ENCODE results near the gene PPP1R37. TPM values are rescaled to one million over a fixed set of nuclear protein-coding genes. Genes with fewer than 3 reads are reported as not detected.

PPP1R37 gene
- total and polyA plus RNA-seq, 2 donors (not counting 1 experiment from before 2014, with no cell fraction given) = 20.7 to 28.1 TPM

DNA sequence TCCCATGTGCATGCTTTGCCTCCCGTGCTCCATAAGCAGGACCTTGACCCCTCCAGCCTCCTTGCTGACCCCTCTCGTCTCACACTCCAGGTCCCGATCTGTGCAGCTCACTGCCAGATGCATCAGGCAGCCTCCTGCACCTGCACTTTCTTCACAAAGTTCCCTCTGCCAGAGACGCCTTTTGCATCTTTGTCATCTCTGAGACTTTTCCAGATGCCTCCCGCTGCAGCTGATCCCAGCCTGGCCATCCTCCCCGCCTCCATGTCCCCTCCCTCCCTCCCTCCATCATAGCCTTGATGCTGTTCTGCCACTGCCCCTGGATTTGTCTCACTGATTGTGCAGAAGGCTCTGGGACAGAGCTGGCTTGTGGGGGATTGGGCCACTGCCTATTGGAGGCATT is 29.9 kb downstream of the PPP1R37 start:
- no peak for ATAC-seq (ENCODE audit: low read depth)
- no peak overlapping the region for H3K27ac Mint-ChIP-seq
- CTCF ChIA-PET = no interaction called here
- Histone ChIP-seq H3K9ac (ENCODE audit: low read length) (no peak overlapping the region), H3K9me3 (ENCODE audit: control extremely low read depth in 1 of 3, control insufficient read depth in 2 of 3, insufficient read depth in 1 of 3, low read length in 2 of 3) (no peaks in the 10 kb centered on the region), H2AFZ (ENCODE audit: insufficient read depth, low read depth, low read length, poor library complexity, severe bottlenecking) (no peak overlapping the region), H3K4me1 (ENCODE audit: control insufficient read depth in 2 of 2, insufficient read depth in 2 of 2, low read length in 2 of 2) (peaks cover 34 to 54% of the 10 kb centered on the region in 2 donors), H4K20me1 (ENCODE audit: control insufficient read depth, insufficient read depth, low read length, poor library complexity, severe bottlenecking) (peaks cover 91% of the 10 kb centered on the region), H3K4me3 (ENCODE audit: control extremely low read depth in 1 of 5, extremely low read depth in 1 of 5, insufficient read depth in 1 of 5, low read depth in 2 of 5, low read length in 4 of 5) (no peak overlapping the region), H3K36me3 (replicated peaks in 1 of 2; ENCODE audit: control extremely low read depth in 1 of 2, control insufficient read depth in 1 of 2, extremely low read depth in 1 of 2, insufficient read depth in 2 of 2, low read length in 1 of 2) (no peaks in the 10 kb centered on the region), H3K4me2 (replicated peaks; ENCODE audit: low read depth, low read length, poor library complexity, severe bottlenecking) (no peak overlapping the region), H3K27me3 (replicated peaks in 1 of 4; ENCODE audit: control extremely low read depth in 1 of 4, control insufficient read depth in 3 of 4, insufficient read depth in 4 of 4, low read length in 3 of 4) (no peaks in the 10 kb centered on the region), H3K79me2 (ENCODE audit: control insufficient read depth, insufficient read depth, low read length) (peaks cover 94% of the 10 kb centered on the region), H3K27ac (ENCODE audit: low read length in 2 of 2) (no peak overlapping the region)
- DNase-seq = no peak
- POLR2A ChIA-PET = no interaction called here
- 86% methylated on average over 4 of the region's 6 CpGs for WGBS (ENCODE audit: insufficient coverage)
- peaks cover 70% of the 10 kb centered on the region for H3K4me1 Mint-ChIP-seq
- intact Hi-C loops (cut with micrococcal nuclease) = no loop called here
- no peaks in the 10 kb centered on the region for H3K9me3 Mint-ChIP-seq (ENCODE audit: insufficient read depth)
- H3K4me3 Mint-ChIP-seq = no peak overlapping the region
- no peak for TF ChIP-seq EZH2 (IDR thresholded peaks at IDR 0.05; ENCODE audit: borderline replicate concordance, insufficient read depth, low read depth, low read length, poor library complexity, severe bottlenecking)
- TF ChIP-seq, protein P1, sequence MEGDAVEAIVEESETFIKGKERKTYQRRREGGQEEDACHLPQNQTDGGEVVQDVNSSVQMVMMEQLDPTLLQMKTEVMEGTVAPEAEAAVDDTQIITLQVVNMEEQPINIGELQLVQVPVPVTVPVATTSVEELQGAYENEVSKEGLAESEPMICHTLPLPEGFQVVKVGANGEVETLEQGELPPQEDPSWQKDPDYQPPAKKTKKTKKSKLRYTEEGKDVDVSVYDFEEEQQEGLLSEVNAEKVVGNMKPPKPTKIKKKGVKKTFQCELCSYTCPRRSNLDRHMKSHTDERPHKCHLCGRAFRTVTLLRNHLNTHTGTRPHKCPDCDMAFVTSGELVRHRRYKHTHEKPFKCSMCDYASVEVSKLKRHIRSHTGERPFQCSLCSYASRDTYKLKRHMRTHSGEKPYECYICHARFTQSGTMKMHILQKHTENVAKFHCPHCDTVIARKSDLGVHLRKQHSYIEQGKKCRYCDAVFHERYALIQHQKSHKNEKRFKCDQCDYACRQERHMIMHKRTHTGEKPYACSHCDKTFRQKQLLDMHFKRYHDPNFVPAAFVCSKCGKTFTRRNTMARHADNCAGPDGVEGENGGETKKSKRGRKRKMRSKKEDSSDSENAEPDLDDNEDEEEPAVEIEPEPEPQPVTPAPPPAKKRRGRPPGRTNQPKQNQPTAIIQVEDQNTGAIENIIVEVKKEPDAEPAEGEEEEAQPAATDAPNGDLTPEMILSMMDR (IDR thresholded peaks at IDR 0.05) = no peak
- no peaks in the 10 kb centered on the region for H3K27me3 Mint-ChIP-seq

GRCh38 chr19:45123440-45123850 is 30.5 kb downstream of the PPP1R37 start:
- Histone ChIP-seq H2AFZ (ENCODE audit: insufficient read depth, low read depth, low read length, poor library complexity, severe bottlenecking) (no peak overlapping the region), H3K4me1 (ENCODE audit: control insufficient read depth in 2 of 2, insufficient read depth in 2 of 2, low read length in 2 of 2) (peaks cover 28 to 48% of the 10 kb centered on the region in 2 donors), H3K27me3 (replicated peaks in 1 of 4; ENCODE audit: control extremely low read depth in 1 of 4, control insufficient read depth in 3 of 4, insufficient read depth in 4 of 4, low read length in 3 of 4) (no peaks in the 10 kb centered on the region), H3K27ac (ENCODE audit: low read length in 2 of 2) (no peak overlapping the region), H4K20me1 (ENCODE audit: control insufficient read depth, insufficient read depth, low read length, poor library complexity, severe bottlenecking) (peaks cover 84% of the 10 kb centered on the region), H3K79me2 (ENCODE audit: control insufficient read depth, insufficient read depth, low read length) (peaks cover 95% of the 10 kb centered on the region), H3K36me3 (replicated peaks in 1 of 2; ENCODE audit: control extremely low read depth in 1 of 2, control insufficient read depth in 1 of 2, extremely low read depth in 1 of 2, insufficient read depth in 2 of 2, low read length in 1 of 2) (no peaks in the 10 kb centered on the region), H3K9me3 (ENCODE audit: control extremely low read depth in 1 of 3, control insufficient read depth in 2 of 3, insufficient read depth in 1 of 3, low read length in 2 of 3) (no peaks in the 10 kb centered on the region), H3K4me2 (replicated peaks; ENCODE audit: low read depth, low read length, poor library complexity, severe bottlenecking) (no peak overlapping the region), H3K9ac (ENCODE audit: low read length) (no peak overlapping the region), H3K4me3 (ENCODE audit: control extremely low read depth in 1 of 5, extremely low read depth in 1 of 5, insufficient read depth in 1 of 5, low read depth in 2 of 5, low read length in 4 of 5) (no peak overlapping the region)
- H3K27ac Mint-ChIP-seq = no peak overlapping the region
- no peak for ATAC-seq (ENCODE audit: low read depth)
- H3K9me3 Mint-ChIP-seq (ENCODE audit: insufficient read depth) = no peaks in the 10 kb centered on the region
- no peak for DNase-seq
- H3K4me3 Mint-ChIP-seq = no peak overlapping the region
- ChIA-PET CTCF (interaction anchor here (2.2 kb wide), 1 partner anchor 13 kb away, joined by 6 read pairs; no protein-coding TSS in a partner anchor), POLR2A (no interaction called here)
- intact Hi-C loops (cut with micrococcal nuclease) = no loop called here
- TF ChIP-seq, protein P1 (IDR thresholded peaks at IDR 0.05) = no peak
- TF ChIP-seq EZH2 (IDR thresholded peaks at IDR 0.05; ENCODE audit: borderline replicate concordance, insufficient read depth, low read depth, low read length, poor library complexity, severe bottlenecking) = no peak
- 97% methylated on average over 8 of the region's 9 CpGs for WGBS (ENCODE audit: insufficient coverage)
- H3K4me1 Mint-ChIP-seq = peaks cover 64% of the 10 kb centered on the region
- H3K27me3 Mint-ChIP-seq = no peaks in the 10 kb centered on the region
